ENCODE data around the gene CEBPE. TPM values are rescaled to one million over a fixed set of nuclear protein-coding genes. Genes with fewer than 3 reads are reported as not detected.

CEBPE gene
- total and polyA plus RNA-seq, 2 donors (not counting 1 experiment from before 2014, with no cell fraction given), result 0.37 to 0.45 TPM

GRCh38 chr14:23151342-23151741, 32.3 kb upstream of the CEBPE start:
- Histone ChIP-seq H3K79me2 (ENCODE audit: control insufficient read depth, insufficient read depth, low read length) (no peaks in the 10 kb centered on the region), H3K4me2 (replicated peaks; ENCODE audit: low read depth, low read length, poor library complexity, severe bottlenecking) (no peak overlapping the region), H3K27ac (ENCODE audit: low read length in 2 of 2) (no peak overlapping the region), H3K27me3 (replicated peaks in 1 of 4; ENCODE audit: control extremely low read depth in 1 of 4, control insufficient read depth in 3 of 4, insufficient read depth in 4 of 4, low read length in 3 of 4) (no peaks in the 10 kb centered on the region), H3K4me1 (ENCODE audit: control insufficient read depth in 2 of 2, insufficient read depth in 2 of 2, low read length in 2 of 2) (no peaks in the 10 kb centered on the region), H3K36me3 (replicated peaks in 1 of 2; ENCODE audit: control extremely low read depth in 1 of 2, control insufficient read depth in 1 of 2, extremely low read depth in 1 of 2, insufficient read depth in 2 of 2, low read length in 1 of 2) (no peaks in the 10 kb centered on the region), H2AFZ (ENCODE audit: insufficient read depth, low read depth, low read length, poor library complexity, severe bottlenecking) (no peak overlapping the region), H3K9me3 (ENCODE audit: control extremely low read depth in 1 of 3, control insufficient read depth in 2 of 3, insufficient read depth in 1 of 3, low read length in 2 of 3) (no peaks in the 10 kb centered on the region), H3K4me3 (ENCODE audit: control extremely low read depth in 1 of 5, extremely low read depth in 1 of 5, insufficient read depth in 1 of 5, low read depth in 2 of 5, low read length in 4 of 5) (no peak overlapping the region), H4K20me1 (ENCODE audit: control insufficient read depth, insufficient read depth, low read length, poor library complexity, severe bottlenecking) (no peaks in the 10 kb centered on the region), H3K9ac (ENCODE audit: low read length) (no peak overlapping the region)
- ATAC-seq (ENCODE audit: low read depth), result no peak
- intact Hi-C loops (cut with micrococcal nuclease), result no loop called here
- no peak overlapping the region for H3K27ac Mint-ChIP-seq
- H3K27me3 Mint-ChIP-seq, result peaks cover 10% of the 10 kb centered on the region
- no peak for DNase-seq
- no peak overlapping the region for H3K4me3 Mint-ChIP-seq
- H3K9me3 Mint-ChIP-seq (ENCODE audit: insufficient read depth), result no peaks in the 10 kb centered on the region
- TF ChIP-seq EZH2 (IDR thresholded peaks at IDR 0.05; ENCODE audit: borderline replicate concordance, insufficient read depth, low read depth, low read length, poor library complexity, severe bottlenecking) (no peak), CTCF (IDR thresholded peaks at IDR 0.05) (no peak)
- CTCF ChIA-PET, result interaction anchor here (1.3 kb wide), 1 partner anchor 54 kb away, joined by 4 read pairs; no protein-coding TSS in a partner anchor
- POLR2A ChIA-PET, result no interaction called here
- H3K4me1 Mint-ChIP-seq, result peaks cover 6% of the 10 kb centered on the region
- no CpG with 5 or more reads among the region's 2 CpGs for WGBS (ENCODE audit: insufficient coverage)

- Mint-ChIP-seq H3K9me3 (ENCODE audit: insufficient read depth) (no peaks in the 10 kb centered on the region), H3K27ac (no peak overlapping the region), H3K4me3 (no peak overlapping the region), H3K27me3 (peaks cover 12% of the 10 kb centered on the region), H3K4me1 (peaks cover 6% of the 10 kb centered on the region)
- no peaks in the 10 kb centered on the region for H3K36me3 ChIP-seq (replicated peaks in 1 of 2; ENCODE audit: control extremely low read depth in 1 of 2, control insufficient read depth in 1 of 2, extremely low read depth in 1 of 2, insufficient read depth in 2 of 2, low read length in 1 of 2)
- no peak overlapping the region for H3K4me2 ChIP-seq (replicated peaks; ENCODE audit: low read depth, low read length, poor library complexity, severe bottlenecking)
- H3K27me3 ChIP-seq (replicated peaks in 1 of 4; ENCODE audit: control extremely low read depth in 1 of 4, control insufficient read depth in 3 of 4, insufficient read depth in 4 of 4, low read length in 3 of 4), result no peaks in the 10 kb centered on the region
- H3K4me1 ChIP-seq (ENCODE audit: control insufficient read depth in 2 of 2, insufficient read depth in 2 of 2, low read length in 2 of 2), result no peaks in the 10 kb centered on the region
- CTCF ChIA-PET, result no interaction called here
- H3K4me3 ChIP-seq (ENCODE audit: control extremely low read depth in 1 of 5, extremely low read depth in 1 of 5, insufficient read depth in 1 of 5, low read depth in 2 of 5, low read length in 4 of 5), result no peak overlapping the region
- DNase-seq (no peak), ATAC-seq (ENCODE audit: low read depth) (no peak)
- no peaks in the 10 kb centered on the region for H3K9me3 ChIP-seq (ENCODE audit: control extremely low read depth in 1 of 3, control insufficient read depth in 2 of 3, insufficient read depth in 1 of 3, low read length in 2 of 3)
- intact Hi-C loops (cut with micrococcal nuclease), result no loop called here
- H3K79me2 ChIP-seq (ENCODE audit: control insufficient read depth, insufficient read depth, low read length), result no peaks in the 10 kb centered on the region
- POLR2A ChIA-PET, result no interaction called here
- no peak for TF ChIP-seq CTCF (IDR thresholded peaks at IDR 0.05)
- no peak for TF ChIP-seq EZH2 (IDR thresholded peaks at IDR 0.05; ENCODE audit: borderline replicate concordance, insufficient read depth, low read depth, low read length, poor library complexity, severe bottlenecking)
- H3K27ac ChIP-seq (ENCODE audit: low read length in 2 of 2), result no peak overlapping the region
- H2AFZ ChIP-seq (ENCODE audit: insufficient read depth, low read depth, low read length, poor library complexity, severe bottlenecking), result no peak overlapping the region
- no peaks in the 10 kb centered on the region for H4K20me1 ChIP-seq (ENCODE audit: control insufficient read depth, insufficient read depth, low read length, poor library complexity, severe bottlenecking)
- H3K9ac ChIP-seq (ENCODE audit: low read length), result no peak overlapping the region
Observed at GRCh38 chr14:23149745-23150144, 30.7 kb upstream of the CEBPE start.

Data from B cell (primary cell).